Heart left ventricle (tissue), 16 donors: ENCODE data around the gene ERC1. TPM values are rescaled to one million over a fixed set of nuclear protein-coding genes. Genes with fewer than 3 reads are reported as not detected.
A peak's percentile ranks its signal among the peaks of the same experiment; 100 is the strongest.

Experiments used
- ATAC-seq, 4 donors: fragments of 200-7000 bp; cut with Tn5 transposase; one replicate each; pipeline ENCODE4 v1.9.1; 2020 to 2022; ENCODE audit warnings: moderate library complexity in 4 of 4, mild to moderate bottlenecking in 3 of 4, moderate number of reproducible peaks in 1 of 4
- DNase-seq, 5 donors: peaks; one replicate each; pipeline ENCODE4 v3.0.0-alpha.2; 2020
- H3K27ac ChIP-seq, 12 donors: fragments of 200-600 bp; sonication (generic) in 4 of 12; one replicate each; pipeline versions ENCODE4 v1.5.0 to v1.8.0; 2016 to 2022; ENCODE audit warnings: mild to moderate bottlenecking in 2 of 12
- H3K27me3 ChIP-seq, 9 donors: fragments of 200-600 bp; sonication (generic) in 2 of 9; one replicate each; pipeline versions ENCODE4 v1.5.1 to v1.8.0; 2016 to 2022; ENCODE audit warnings: mild to moderate bottlenecking in 3 of 9
- H3K36me3 ChIP-seq, 9 donors: fragments of 200-600 bp; sonication (generic) in 2 of 9; one replicate each; pipeline versions ENCODE4 v1.5.0 to v1.8.0; 2018 to 2022; ENCODE audit warnings: mild to moderate bottlenecking in 2 of 9
- H3K4me1 ChIP-seq, 12 donors: fragments of 200-600 bp; sonication (generic) in 4 of 12; one replicate each; pipeline versions ENCODE4 v1.5.0 to v1.8.0; 2016 to 2022; ENCODE audit warnings: mild to moderate bottlenecking in 3 of 12
- H3K4me3 ChIP-seq, 12 donors: fragments of 200-600 bp; sonication (generic) in 4 of 12; one replicate each; pipeline versions ENCODE4 v1.5.0 to v1.8.0; 2017 to 2022; ENCODE audit warnings: mild to moderate bottlenecking in 9 of 12, moderate library complexity in 4 of 12
- H3K9me3 ChIP-seq, 12 donors: fragments of 200-600 bp; sonication (generic) in 4 of 12; one replicate each; pipeline versions ENCODE4 v1.5.0 to v1.8.0; 2016 to 2022; ENCODE audit warnings: mild to moderate bottlenecking in 1 of 12
- POLR2A ChIP-seq, 2 donors: fragments of 450-650 bp; IDR thresholded peaks; one replicate each; pipeline ENCODE4 v1.6.1; 2017; ENCODE audit warnings: antibody characterized with exemption in 2 of 2, mild to moderate bottlenecking in 2 of 2, moderate library complexity in 2 of 2
- whole genome bisulfite sequencing, 4 donors: extraction: QIAGEN DNeasy Blood & Tissue Kit in 2 of 4; methylation state at CpG; one replicate each; pipeline versions ENCODE4 v1.1.5 to v1.1.7; 2013 to 2018; 5-methylcytosine and 5-hydroxymethylcytosine counted together
- intact Hi-C, 10 donors: fragments of 100-400 bp; cut with DNase I; formaldehyde crosslinking; loops; one replicate each; pipeline versions ENCODE4 v1.11.1 to v1.14.2; 2022
- polyA plus RNA-seq, 2 donors: library from polyadenylated mRNA; stranded (reverse); fragments of 200-250 nt; gene quantifications; one replicate each; pipeline ENCODE4 v1.2.3, GENCODE V29; 2013
- total RNA-seq, 9 donors: library from RNA; depleted of rRNA in 2 of 9; stranded (reverse); fragments of >200 nt in 2 of 9; fragmentation: NEBNext Ultra II Directional in 3 of 9; extraction: Animal tissue kit (Norgen Biotek cat#: 25700) in 3 of 9; gene quantifications; one replicate each; pipeline versions ENCODE4 v1.1.0 to v1.2.4, GENCODE V29; 2016 to 2023
- TF ChIP-seq, protein P1 (sequence below), 12 donors: fragments of 200-600 bp; sonication (generic) in 4 of 12; IDR thresholded peaks; one replicate each; pipeline versions ENCODE4 v1.5.0 to v1.8.0; 2018 to 2022; ENCODE audit warnings: antibody characterized with exemption in 12 of 12, mild to moderate bottlenecking in 5 of 12
- donor health status: ischemic (EF 13 %, LVEDD 7.1; RV severe dilation, severe dysfunction).
- donor health status: healthy with polysubstance abuse.
- donor health status: DM: no; HTN: yes; CAD: no.
- donor health status: DM: no; HTN: no; CAD: no.
- donor health status: ischemic (EF 25% LVEDD 6.9; RV normal size, moderate dysfunction).
- donor health status: ischemic (EF 25% LVEDD 5.7; RV mildly dilated, moderate dysfunction).
- donor health status: healthy.
- donor health status: DM: yes; HTN: yes; CAD: no.
- donor health status: ischemic (EF 35%, LVEDD 5.7; RV mildly dilated, moderate dysfunction).
- donor health status: nonischemic (EF 11% LVEDD 7.7; RV severe dilation, severe dysfunction).
- donor health status: DM: yes; HTN: yes; CAD: no.
- donor health status: PGD.
- donor health status: ischemic (EF 29% LVEDD 5.4; RV normal size, mild dysfunction).
- donor health status: nonischemic (EF 23%, LVEDD 6.1; RV moderate dilation, normal function).

ERC1 gene
- total and polyA plus RNA-seq, 11 donors, result 13.5 to 84.0 (median 47.9) TPM

DNA sequence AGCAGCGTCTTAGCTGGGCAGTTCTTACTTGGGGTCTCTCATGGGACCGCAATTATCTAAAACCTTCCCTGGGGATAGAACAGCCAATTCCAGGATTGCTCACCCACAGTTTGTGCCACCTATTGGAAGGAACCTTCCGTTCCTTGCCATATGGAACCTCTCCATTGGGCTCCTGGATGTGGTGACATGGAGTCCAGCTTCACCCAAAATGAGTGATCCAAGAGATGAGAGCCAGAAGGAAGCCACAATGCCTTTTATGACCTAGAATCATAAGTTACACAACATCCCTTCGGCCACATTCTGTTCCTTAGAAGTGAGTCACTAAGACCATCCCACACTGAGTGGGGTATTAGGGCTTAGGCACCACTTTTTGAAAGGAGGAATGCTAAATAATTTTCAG is 439.0 kb downstream of the ERC1 start:
- no peaks in the 10 kb centered on the region for H3K36me3 ChIP-seq
- DNase-seq (no peak), ATAC-seq (peak; percentile 49 to 96 (median 78))
- H3K4me3 ChIP-seq, result no peak overlapping the region
- 78 to 86% (median 81%) methylated on average over 4 of the region's 4 CpGs for WGBS, 4 donors
- TF ChIP-seq POLR2A (IDR thresholded peaks at IDR 0.05), result no peak
- TF ChIP-seq, protein P1, sequence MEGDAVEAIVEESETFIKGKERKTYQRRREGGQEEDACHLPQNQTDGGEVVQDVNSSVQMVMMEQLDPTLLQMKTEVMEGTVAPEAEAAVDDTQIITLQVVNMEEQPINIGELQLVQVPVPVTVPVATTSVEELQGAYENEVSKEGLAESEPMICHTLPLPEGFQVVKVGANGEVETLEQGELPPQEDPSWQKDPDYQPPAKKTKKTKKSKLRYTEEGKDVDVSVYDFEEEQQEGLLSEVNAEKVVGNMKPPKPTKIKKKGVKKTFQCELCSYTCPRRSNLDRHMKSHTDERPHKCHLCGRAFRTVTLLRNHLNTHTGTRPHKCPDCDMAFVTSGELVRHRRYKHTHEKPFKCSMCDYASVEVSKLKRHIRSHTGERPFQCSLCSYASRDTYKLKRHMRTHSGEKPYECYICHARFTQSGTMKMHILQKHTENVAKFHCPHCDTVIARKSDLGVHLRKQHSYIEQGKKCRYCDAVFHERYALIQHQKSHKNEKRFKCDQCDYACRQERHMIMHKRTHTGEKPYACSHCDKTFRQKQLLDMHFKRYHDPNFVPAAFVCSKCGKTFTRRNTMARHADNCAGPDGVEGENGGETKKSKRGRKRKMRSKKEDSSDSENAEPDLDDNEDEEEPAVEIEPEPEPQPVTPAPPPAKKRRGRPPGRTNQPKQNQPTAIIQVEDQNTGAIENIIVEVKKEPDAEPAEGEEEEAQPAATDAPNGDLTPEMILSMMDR (IDR thresholded peaks at IDR 0.05), result no peak
- intact Hi-C loops, result no loop called here
- H3K9me3 ChIP-seq, result no peaks in the 10 kb centered on the region
- no peaks in the 10 kb centered on the region for H3K27me3 ChIP-seq
- H3K27ac ChIP-seq, result no peak overlapping the region
- H3K4me1 ChIP-seq, result peaks cover 0 to 20% (median 2%) of the 10 kb centered on the region in 12 donors

- H3K36me3 ChIP-seq, result no peaks in the 10 kb centered on the region
- 85 to 93% (median 88%) methylated on average over 14 of the region's 14 CpGs for WGBS, 4 donors
- H3K4me3 ChIP-seq, result no peak overlapping the region
- H3K9me3 ChIP-seq, result no peaks in the 10 kb centered on the region
- ATAC-seq, result no peak
- intact Hi-C loops, result no loop called here
- H3K27ac ChIP-seq, result no peak overlapping the region
- no peaks in the 10 kb centered on the region for H3K27me3 ChIP-seq
- TF ChIP-seq, protein P1 (IDR thresholded peaks at IDR 0.05), result no peak
- TF ChIP-seq POLR2A (IDR thresholded peaks at IDR 0.05), result no peak
- peaks cover 0 to 17% (median 0%) of the 10 kb centered on the region in 12 donors for H3K4me1 ChIP-seq
- DNase-seq, result no peak
These were observed 443.4 kb downstream of the ERC1 start for GRCh38 chr12:1434296-1434955.

DNA sequence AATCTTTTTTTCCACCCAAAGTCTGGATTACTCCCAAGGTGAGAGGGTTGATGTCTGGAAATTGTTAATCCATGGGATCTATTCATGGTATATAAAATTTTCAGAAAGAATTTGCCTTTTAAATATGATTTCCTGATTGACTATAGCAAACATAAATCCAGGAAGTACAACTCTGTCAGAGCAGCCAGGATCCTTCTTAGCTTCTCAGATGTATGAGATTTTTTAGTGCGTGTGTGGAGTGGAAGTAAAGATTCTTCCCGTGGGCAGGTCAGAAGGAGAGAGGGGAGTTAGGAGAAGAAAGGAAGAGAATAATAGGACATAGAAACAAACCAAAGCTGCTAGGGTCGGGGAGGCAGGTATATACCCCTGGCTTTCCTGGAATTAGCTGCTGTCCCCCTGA is 444.0 kb downstream of the ERC1 start:
- ATAC-seq (no peak), DNase-seq (no peak)
- Histone ChIP-seq H3K4me1 (peaks cover 0 to 19% (median under 1%) of the 10 kb centered on the region in 12 donors), H3K36me3 (no peaks in the 10 kb centered on the region), H3K9me3 (no peaks in the 10 kb centered on the region), H3K4me3 (no peak overlapping the region), H3K27ac (no peak overlapping the region), H3K27me3 (no peaks in the 10 kb centered on the region)
- TF ChIP-seq POLR2A (IDR thresholded peaks at IDR 0.05), result no peak
- TF ChIP-seq, protein P1 (IDR thresholded peaks at IDR 0.05), result no peak
- intact Hi-C loops, result no loop called here
- WGBS, 4 donors, result 74 to 83% (median 80%) methylated on average over 3 of the region's 3 CpGs

DNA sequence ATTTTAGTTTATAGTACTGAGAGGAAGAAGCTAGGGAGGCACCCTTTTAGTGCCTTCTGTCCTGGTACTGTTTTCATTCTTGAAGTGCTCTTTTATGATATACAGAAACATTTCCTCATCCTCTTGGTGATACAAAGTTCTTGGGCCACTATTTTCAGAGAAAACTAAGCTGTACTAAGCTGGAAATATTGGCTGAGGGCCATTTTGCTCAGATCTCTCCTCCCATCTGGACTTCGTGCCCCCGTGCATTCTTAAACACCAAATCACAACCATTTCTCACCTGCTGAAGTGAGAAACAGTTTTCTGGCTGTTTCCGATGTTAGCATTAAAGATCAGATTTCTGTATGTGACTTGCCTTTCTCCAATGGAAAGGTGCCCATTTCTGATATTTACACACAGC is 444.4 kb downstream of the ERC1 start:
- WGBS, 4 donors, result 57 to 73% (median 63%) methylated on average over 3 of the region's 3 CpGs
- no peaks in the 10 kb centered on the region for H3K27me3 ChIP-seq
- no peak overlapping the region for H3K27ac ChIP-seq
- no peaks in the 10 kb centered on the region for H3K9me3 ChIP-seq
- H3K4me3 ChIP-seq, result no peak overlapping the region
- no peaks in the 10 kb centered on the region for H3K36me3 ChIP-seq
- intact Hi-C loops, result no loop called here
- DNase-seq (no peak), ATAC-seq (no peak)
- TF ChIP-seq, protein P1 (IDR thresholded peaks at IDR 0.05), result no peak
- TF ChIP-seq POLR2A (IDR thresholded peaks at IDR 0.05), result no peak
- peaks cover 0 to 19% (median 0%) of the 10 kb centered on the region in 12 donors for H3K4me1 ChIP-seq
